Naive thymus-derived CD4-positive, alpha-beta T cell (primary cell): ENCODE measurements around the gene PPP1R7. TPM values are rescaled to one million over a fixed set of nuclear protein-coding genes. Genes with fewer than 3 reads are reported as not detected.

Experiments used
- ATAC-seq: fragments of 150-1000 bp; cut with Tn5 transposase; 2 replicates; pipeline ENCODE4 v1.10.0; 2021; ENCODE audit warnings: mild to moderate bottlenecking, moderate library complexity
- CTCF ChIA-PET: fragments of 350-600 bp; sonication (Branson Sonifier 250); formaldehyde crosslinking; loops from one replicate; lab custom pipeline; 2021; ENCODE audit warnings: antibody characterized with exemption; lab: Charles Lee
- POLR2A ChIA-PET: fragments of 350-600 bp; sonication (Branson Sonifier 250); formaldehyde crosslinking; loops from one replicate; lab custom pipeline; 2021; ENCODE audit warnings: antibody characterized with exemption, inconsistent platforms; lab: Charles Lee
- DNase-seq, 9 donors: peaks; one replicate each; pipeline versions ENCODE4 v3.0.0 to v3.0.0-alpha.2; 2020 to 2022; ENCODE audit warnings: mixed read lengths in 1 of 9
- H3K27ac ChIP-seq: one replicate; pipeline ENCODE4 v1.7.0; 2013; ENCODE audit warnings: mild to moderate bottlenecking, low read depth, low read length, moderate library complexity
- H3K27me3 ChIP-seq, 2 donors: one replicate each; pipeline ENCODE4 v1.7.0; 2013; ENCODE audit warnings: low read length in 2 of 2, mild to moderate bottlenecking in 2 of 2, moderate library complexity in 2 of 2; ENCODE audit not compliant: control insufficient read depth in 2 of 2, insufficient read depth in 2 of 2
- H3K36me3 ChIP-seq, 3 experiments: 1 replicate in 2 of 3; 2 replicates in 1 of 3; pipeline ENCODE4 v1.7.0; 2013; ENCODE audit warnings: low read length in 3 of 3, mild to moderate bottlenecking in 3 of 3, moderate library complexity in 1 of 3; ENCODE audit not compliant: insufficient read depth in 3 of 3, control insufficient read depth in 2 of 3
- H3K4me1 ChIP-seq, 2 donors: one replicate each; pipeline ENCODE4 v1.7.0; 2013; ENCODE audit warnings: low read length in 2 of 2, mild to moderate bottlenecking in 2 of 2, moderate library complexity in 1 of 2; ENCODE audit not compliant: control insufficient read depth in 2 of 2, insufficient read depth in 2 of 2
- H3K4me3 ChIP-seq: 2 replicates; pipeline ENCODE4 v1.7.0; 2013; ENCODE audit warnings: mild to moderate bottlenecking, low read length
- H3K9me3 ChIP-seq, 3 experiments: 1 replicate in 2 of 3; 2 replicates in 1 of 3; pipeline ENCODE4 v1.7.0; 2013; ENCODE audit warnings: low read length in 3 of 3; ENCODE audit not compliant: control insufficient read depth in 2 of 3
- H3K27ac Mint-ChIP-seq, 9 donors: one replicate each; pipeline ENCODE4 v1.8.0; 2020 to 2022; ENCODE audit warnings: mixed read lengths in 9 of 9, mild to moderate bottlenecking in 8 of 9, moderate library complexity in 5 of 9, inconsistent platforms in 2 of 9
- H3K27me3 Mint-ChIP-seq, 5 donors: one replicate each; pipeline ENCODE4 v1.8.0; 2021 to 2022; ENCODE audit warnings: mixed read lengths in 5 of 5, mild to moderate bottlenecking in 1 of 5
- H3K36me3 Mint-ChIP-seq, 5 donors: one replicate each; pipeline ENCODE4 v1.8.0; 2020 to 2022; ENCODE audit warnings: mixed read lengths in 5 of 5, mild to moderate bottlenecking in 3 of 5, inconsistent platforms in 1 of 5
- H3K4me1 Mint-ChIP-seq, 7 donors: one replicate each; pipeline ENCODE4 v1.8.0; 2020 to 2022; ENCODE audit warnings: mixed read lengths in 7 of 7, mild to moderate bottlenecking in 3 of 7, inconsistent platforms in 1 of 7
- H3K4me3 Mint-ChIP-seq, 10 donors: one replicate each; pipeline ENCODE4 v1.8.0; 2020 to 2022; ENCODE audit warnings: mild to moderate bottlenecking in 10 of 10, mixed read lengths in 10 of 10, moderate library complexity in 6 of 10, inconsistent platforms in 2 of 10
- H3K9me3 Mint-ChIP-seq, 11 donors: one replicate each; pipeline ENCODE4 v1.8.0; 2020 to 2022; ENCODE audit warnings: mixed read lengths in 11 of 11, mild to moderate bottlenecking in 4 of 11, inconsistent platforms in 1 of 11, moderate library complexity in 1 of 11
- intact Hi-C, 2 donors: fragments of 100-400 bp; cut with micrococcal nuclease; formaldehyde crosslinking; loops; one replicate each; pipeline ENCODE4 v1.15.1; 2023
- polyA plus RNA-seq, 2 donors: library from polyadenylated mRNA; unstranded; fragments of 300-500 nt; fragmentation: Illumina TruSeq; gene quantifications; one replicate each; pipeline ENCODE4 v1.2.3, GENCODE V29; 2021
- total RNA-seq, 6 experiments: library from RNA in 5 of 6; stranded (reverse) in 5 of 6; gene quantifications; 1 replicate in 5 of 6; 2 replicates in 1 of 6; pipeline ENCODE4 v1.2.3 and lab custom pipeline; 2021 to 2026

The PPP1R7 gene
- total and polyA plus RNA-seq, 7 experiments from 2014 or later, result 39.2 to 122 (median 59.0) TPM

- H3K36me3 Mint-ChIP-seq, result peaks cover 0 to 44% (median 16%) of the 10 kb centered on the region in 5 donors
- Histone ChIP-seq H3K4me3 (no peak overlapping the region), H3K36me3 (peaks cover 0 to 51% (median 9%) of the 10 kb centered on the region in 3 experiments), H3K27ac (no peak overlapping the region), H3K9me3 (no peaks in the 10 kb centered on the region), H3K27me3 (no peaks in the 10 kb centered on the region), H3K4me1 (no peaks in the 10 kb centered on the region)
- ATAC-seq (no peak), DNase-seq (no peak)
- H3K4me1 Mint-ChIP-seq, result peaks cover 0 to 8% (median 5%) of the 10 kb centered on the region in 7 donors
- peaks cover 0 to 5% (median 0%) of the 10 kb centered on the region in 11 donors for H3K9me3 Mint-ChIP-seq
- ChIA-PET CTCF (no interaction called here), POLR2A (no interaction called here)
- intact Hi-C loops, result no loop called here
- H3K27ac Mint-ChIP-seq, result no peak overlapping the region
- H3K27me3 Mint-ChIP-seq, result no peaks in the 10 kb centered on the region
- H3K4me3 Mint-ChIP-seq, result no peak overlapping the region
These were observed 76.7 kb downstream of the PPP1R7 start for GRCh38 chr2:241226723-241227572.

- Histone ChIP-seq H3K27me3 (no peaks in the 10 kb centered on the region), H3K4me1 (no peaks in the 10 kb centered on the region), H3K27ac (no peak overlapping the region), H3K4me3 (no peak overlapping the region), H3K9me3 (no peaks in the 10 kb centered on the region), H3K36me3 (peaks cover 0 to 57% (median 9%) of the 10 kb centered on the region in 3 experiments)
- Mint-ChIP-seq H3K27ac (no peak overlapping the region), H3K9me3 (peaks cover 0 to 3% (median 0%) of the 10 kb centered on the region in 11 donors), H3K4me3 (no peak overlapping the region), H3K36me3 (peaks cover 0 to 43% (median 16%) of the 10 kb centered on the region in 5 donors), H3K4me1 (peaks cover 0 to 8% (median 5%) of the 10 kb centered on the region in 7 donors), H3K27me3 (no peaks in the 10 kb centered on the region)
- DNase-seq, result no peak
- intact Hi-C loops, result no loop called here
- ChIA-PET CTCF (interaction anchor here (0.6 kb wide), 1 partner anchor 473 kb away, joined by 3 read pairs; no protein-coding TSS in a partner anchor), POLR2A (no interaction called here)
- ATAC-seq, result no peak
These were observed 77.3 kb downstream of the PPP1R7 start for GRCh38 chr2:241227594-241227993.

- no peak for ATAC-seq
- no peak overlapping the region for H3K4me3 Mint-ChIP-seq
- Histone ChIP-seq H3K9me3 (no peaks in the 10 kb centered on the region), H3K27ac (no peak overlapping the region), H3K4me3 (no peak overlapping the region), H3K36me3 (peaks cover 0 to 64% (median 12%) of the 10 kb centered on the region in 3 experiments), H3K4me1 (no peaks in the 10 kb centered on the region), H3K27me3 (no peaks in the 10 kb centered on the region)
- peaks cover 0 to 10% (median 5%) of the 10 kb centered on the region in 7 donors for H3K4me1 Mint-ChIP-seq
- peaks cover 0 to 49% (median 16%) of the 10 kb centered on the region in 5 donors for H3K36me3 Mint-ChIP-seq
- peak overlapping the region in 2 of 9 donors; percentile 2 to 49 for H3K27ac Mint-ChIP-seq
- DNase-seq, result no peak
- no peaks in the 10 kb centered on the region for H3K27me3 Mint-ChIP-seq
- POLR2A ChIA-PET, result no interaction called here
- intact Hi-C loops, result no loop called here
- CTCF ChIA-PET, result interaction anchor here (0.6 kb wide), 3 partner anchors 34 to 473 kb away, joined by 3 read pairs; no protein-coding TSS in a partner anchor
- H3K9me3 Mint-ChIP-seq, result no peaks in the 10 kb centered on the region
These were observed 78.0 kb downstream of the PPP1R7 start for GRCh38 chr2:241228081-241228859.

DNA sequence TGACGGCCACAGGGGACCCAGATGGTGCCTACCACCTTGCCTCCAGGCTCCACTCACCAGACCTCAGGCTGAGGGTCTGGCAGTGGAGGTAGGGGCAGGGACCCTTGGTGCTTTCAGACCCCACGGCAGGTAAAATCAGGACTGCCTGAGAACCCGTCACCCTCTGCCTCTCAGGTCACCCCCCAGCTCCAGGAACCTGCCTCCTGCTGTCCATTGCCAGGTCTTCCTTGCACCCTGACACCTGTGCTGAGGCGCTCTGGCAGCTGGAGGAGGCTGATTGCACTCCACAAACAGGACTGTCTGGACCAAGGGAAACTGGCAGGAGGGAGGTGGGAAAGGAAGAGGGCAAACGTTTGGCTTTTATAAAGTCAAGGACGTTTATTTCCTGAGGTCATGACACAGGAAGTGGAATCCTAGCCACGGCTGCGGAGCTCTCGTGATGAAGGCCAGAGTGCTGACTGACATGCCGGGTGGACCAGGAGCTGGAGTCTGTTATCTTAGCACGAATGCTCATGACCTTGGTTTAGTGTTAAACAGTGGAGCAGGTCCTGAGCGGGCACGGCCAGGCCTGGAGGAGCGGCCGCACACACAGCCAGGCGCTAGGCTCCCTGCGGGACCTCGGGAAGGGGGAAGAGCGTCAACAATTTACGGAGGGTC is 78.7 kb downstream of the PPP1R7 start:
- ChIA-PET POLR2A (no interaction called here), CTCF (interaction anchor here (0.6 kb wide), 1 partner anchor 351 kb away, joined by 3 read pairs; no protein-coding TSS in a partner anchor)
- H3K4me3 ChIP-seq, result no peak overlapping the region
- H3K27me3 Mint-ChIP-seq, result no peaks in the 10 kb centered on the region
- H3K4me1 Mint-ChIP-seq, result peaks cover 0 to 10% (median 5%) of the 10 kb centered on the region in 7 donors
- H3K4me1 ChIP-seq, result no peaks in the 10 kb centered on the region
- intact Hi-C loops, result no loop called here
- H3K27ac ChIP-seq, result no peak overlapping the region
- peak overlapping the region in 1 of 9 donors; percentile 66 for H3K27ac Mint-ChIP-seq
- H3K4me3 Mint-ChIP-seq, result no peak overlapping the region
- peaks cover 0 to 71% (median 12%) of the 10 kb centered on the region in 3 experiments for H3K36me3 ChIP-seq
- no peaks in the 10 kb centered on the region for H3K9me3 Mint-ChIP-seq
- H3K27me3 ChIP-seq, result no peaks in the 10 kb centered on the region
- ATAC-seq (no peak), DNase-seq (no peak)
- no peaks in the 10 kb centered on the region for H3K9me3 ChIP-seq
- peaks cover 0 to 55% (median 17%) of the 10 kb centered on the region in 5 donors for H3K36me3 Mint-ChIP-seq

DNA sequence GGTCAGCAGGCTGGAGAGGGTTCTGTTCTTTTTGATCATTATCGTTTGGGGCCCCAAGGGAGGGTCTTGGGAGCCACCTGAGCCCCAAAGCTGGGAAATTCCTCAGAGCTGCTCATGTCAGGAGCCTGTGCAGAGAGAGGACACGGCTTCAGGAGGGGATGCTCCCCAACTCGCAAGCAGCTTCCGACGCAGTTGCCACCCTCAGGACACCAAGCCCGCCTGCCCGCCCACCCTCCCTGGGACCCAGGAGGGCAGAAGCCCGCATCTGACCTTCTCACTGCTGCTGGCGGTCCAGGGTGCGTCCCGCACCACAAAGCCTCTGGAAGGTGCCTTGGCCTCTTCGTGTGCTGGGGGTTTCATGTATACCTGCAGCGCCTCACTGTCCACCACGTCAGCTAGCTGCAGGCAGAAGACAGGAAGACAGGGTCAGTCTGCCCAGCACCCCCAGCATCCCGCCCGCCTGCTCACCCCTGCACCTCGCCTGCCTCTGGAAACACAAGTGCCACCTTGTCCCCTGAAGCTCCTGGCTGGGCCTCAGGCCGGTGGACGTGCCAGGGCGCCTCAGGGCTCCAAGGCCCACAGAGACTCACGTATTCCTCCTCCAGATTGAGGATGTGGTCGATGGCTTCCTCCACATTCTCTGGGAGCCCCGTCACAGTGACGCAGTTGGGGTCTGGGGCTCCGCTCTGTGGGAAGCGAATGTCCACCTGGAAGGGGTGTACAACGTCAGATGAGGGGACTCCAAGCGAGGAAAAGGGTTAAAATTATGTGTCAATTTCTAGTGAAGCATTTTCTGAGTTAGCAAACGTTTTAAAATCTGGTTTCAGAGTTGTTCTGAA is 79.5 kb downstream of the PPP1R7 start:
- Histone ChIP-seq H3K9me3 (no peaks in the 10 kb centered on the region), H3K27ac (no peak overlapping the region), H3K4me3 (no peak overlapping the region), H3K4me1 (no peaks in the 10 kb centered on the region), H3K27me3 (no peaks in the 10 kb centered on the region), H3K36me3 (peaks cover 0 to 79% (median 15%) of the 10 kb centered on the region in 3 experiments)
- ChIA-PET POLR2A (no interaction called here), CTCF (no interaction called here)
- Mint-ChIP-seq H3K4me3 (no peak overlapping the region), H3K9me3 (no peaks in the 10 kb centered on the region), H3K27me3 (no peaks in the 10 kb centered on the region), H3K27ac (no peak overlapping the region), H3K36me3 (peaks cover 0 to 63% (median 23%) of the 10 kb centered on the region in 5 donors), H3K4me1 (peaks cover 0 to 6% (median 0%) of the 10 kb centered on the region in 7 donors)
- ATAC-seq, result no peak
- intact Hi-C loops, result no loop called here
- no peak for DNase-seq
